ENCODE results near the gene SRP54. TPM values are rescaled to one million over a fixed set of nuclear protein-coding genes. Genes with fewer than 3 reads are reported as not detected.

Gene SRP54
- total and polyA plus RNA-seq, 2 of the 8 experiments (the other 6 are each of a cell fraction or from before 2014, with no cell fraction given): 19.7 to 60.0 TPM

DNA sequence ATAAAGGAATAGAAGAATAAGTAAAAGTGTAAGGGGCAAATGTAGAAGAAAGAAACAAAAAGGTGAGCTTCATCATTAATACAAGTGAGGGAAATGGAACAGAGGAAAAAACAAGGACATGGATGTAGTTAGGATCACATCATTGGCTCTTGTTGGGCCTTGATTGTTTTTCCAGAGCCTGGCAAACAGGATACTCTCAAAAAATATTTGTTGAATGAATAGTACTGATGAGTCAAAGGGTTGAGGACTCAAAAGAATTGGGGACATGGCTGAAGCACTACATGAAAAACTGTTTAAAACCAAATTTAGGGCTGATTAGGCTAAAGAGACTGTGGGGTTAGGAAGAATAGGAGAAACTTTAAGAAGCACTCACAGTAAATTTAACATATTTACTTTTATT is 11.4 kb upstream of the SRP54 start:
- no peak overlapping the region for H2BK20ac ChIP-seq (ENCODE audit: low read length)
- no peak overlapping the region for H3K56ac ChIP-seq (replicated peaks; ENCODE audit: insufficient read length, low read depth, low read length)
- H3K9ac ChIP-seq (replicated peaks in 1 of 4; ENCODE audit: extremely low read depth in 1 of 4, low read depth in 3 of 4, low read length in 3 of 4): no peak overlapping the region
- DNase-seq (ENCODE audit: low read depth in 1 of 2, low spot score in 2 of 2) (no peak), FAIRE-seq (no peak)
- no peak overlapping the region for H2AFZ ChIP-seq (ENCODE audit: low read length)
- H4K8ac ChIP-seq (ENCODE audit: extremely low read depth, insufficient read depth, low read length): no peak overlapping the region
- CTCF ChIA-PET (ENCODE audit: partially characterized antibody): interaction anchor here (2.2 kb wide), 1 partner anchor 9 kb away, joined by 7 read pairs; no protein-coding TSS in a partner anchor
- no peaks in the 10 kb centered on the region for H3K27me3 ChIP-seq (replicated peaks in 1 of 4; ENCODE audit: control insufficient read depth in 3 of 4, extremely low read depth in 1 of 4, insufficient read depth in 3 of 4, low read length in 3 of 4)
- H3K79me1 ChIP-seq (ENCODE audit: low read depth, low read length): no peaks in the 10 kb centered on the region
- no peak overlapping the region for H3K4ac ChIP-seq (replicated peaks; ENCODE audit: insufficient read length, low read depth, low read length)
- no peak overlapping the region for H2BK120ac ChIP-seq (replicated peaks; ENCODE audit: low read depth, low read length)
- no peaks in the 10 kb centered on the region for H3K9me3 ChIP-seq (ENCODE audit: insufficient read depth in 2 of 2, low read depth in 1 of 2, low read length in 1 of 2)
- no peak overlapping the region for H3K23ac ChIP-seq (ENCODE audit: insufficient read length)
- no peak overlapping the region for H2BK5ac ChIP-seq (ENCODE audit: low read depth, low read length)
- no peak overlapping the region for H4K5ac ChIP-seq (ENCODE audit: insufficient read length, low read depth, low read length)
- no peak overlapping the region for H3K4me3 ChIP-seq (ENCODE audit: extremely low read depth in 1 of 4, insufficient read depth in 2 of 4, low read depth in 3 of 4, low read length in 4 of 4)
- no peak overlapping the region for H3K18ac ChIP-seq (ENCODE audit: extremely low read depth, low read length)
- POLR2A ChIA-PET (ENCODE audit: partially characterized antibody): no interaction called here
- H3K79me2 ChIP-seq (ENCODE audit: control insufficient read depth in 1 of 2, insufficient read depth in 2 of 2, low read length in 2 of 2): peaks cover 0 to 14% of the 10 kb centered on the region in 2 experiments; a peak in 1 of 4 replicates
- H3K27ac ChIP-seq (ENCODE audit: low read depth, low read length): no peak overlapping the region
- no peak overlapping the region for H3K4me2 ChIP-seq (ENCODE audit: insufficient read depth in 1 of 2, low read depth in 2 of 2, low read length in 2 of 2)
- no peak overlapping the region for H2BK15ac ChIP-seq (ENCODE audit: low read length)
- no peak overlapping the region for H2AK5ac ChIP-seq (ENCODE audit: low read depth, low read length)
- no peak overlapping the region for H4K91ac ChIP-seq (replicated peaks; ENCODE audit: insufficient read length, low read length)
- H3K14ac ChIP-seq (ENCODE audit: insufficient read length): no peak overlapping the region
- no peak overlapping the region for H2BK12ac ChIP-seq (ENCODE audit: low read depth, low read length)
- H4K20me1 ChIP-seq (replicated peaks in 1 of 2; ENCODE audit: control insufficient read depth in 1 of 2, insufficient read depth in 2 of 2, low read length in 2 of 2): peaks cover 0 to 2% of the 10 kb centered on the region in 2 experiments
- no peaks in the 10 kb centered on the region for H3K4me1 ChIP-seq (replicated peaks in 1 of 4; ENCODE audit: control insufficient read depth in 3 of 4, insufficient read depth in 4 of 4, low read length in 3 of 4)
- peaks cover 0 to 7% (median 2%) of the 10 kb centered on the region in 4 experiments; a peak in 4 of 8 replicates for H3K36me3 ChIP-seq (ENCODE audit: control insufficient read depth in 2 of 4, insufficient read depth in 4 of 4, low read length in 3 of 4)
- H3K23me2 ChIP-seq (ENCODE audit: low read depth, low read length): no peaks in the 10 kb centered on the region
- no peak for TF ChIP-seq TCF12 (IDR thresholded peaks at IDR 0.05; ENCODE audit: low read depth, low read length)

All from H1 (cell line).